ENCODE measurements around the gene CTDSP2.
"Not testable (repeated sequence)": the region's sequence is repeated elsewhere in the genome, so short reads cannot be mapped to it uniquely, and the experiment has no call there.

DNA sequence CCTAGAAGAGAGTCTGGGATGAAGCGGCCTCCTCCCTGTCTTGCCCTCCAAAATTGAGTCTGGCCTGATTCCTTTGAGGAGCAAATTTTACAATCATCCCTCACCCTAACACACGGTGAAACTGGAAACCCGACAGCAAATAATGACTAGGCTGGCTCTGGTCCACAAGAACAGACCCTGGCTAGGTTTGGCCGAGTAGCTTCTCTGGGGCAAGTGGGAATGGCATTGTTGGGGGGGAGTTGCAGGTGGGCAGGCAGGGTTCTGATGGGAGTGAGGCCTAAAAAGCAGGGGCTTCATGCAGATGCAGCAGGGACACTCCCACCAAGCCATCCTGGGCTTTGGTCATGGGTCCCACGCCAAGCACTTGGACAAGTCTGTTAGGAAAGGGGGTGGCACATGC lies 25.5 kb downstream of the CTDSP2 start:
- TF ChIP-seq, protein P1, sequence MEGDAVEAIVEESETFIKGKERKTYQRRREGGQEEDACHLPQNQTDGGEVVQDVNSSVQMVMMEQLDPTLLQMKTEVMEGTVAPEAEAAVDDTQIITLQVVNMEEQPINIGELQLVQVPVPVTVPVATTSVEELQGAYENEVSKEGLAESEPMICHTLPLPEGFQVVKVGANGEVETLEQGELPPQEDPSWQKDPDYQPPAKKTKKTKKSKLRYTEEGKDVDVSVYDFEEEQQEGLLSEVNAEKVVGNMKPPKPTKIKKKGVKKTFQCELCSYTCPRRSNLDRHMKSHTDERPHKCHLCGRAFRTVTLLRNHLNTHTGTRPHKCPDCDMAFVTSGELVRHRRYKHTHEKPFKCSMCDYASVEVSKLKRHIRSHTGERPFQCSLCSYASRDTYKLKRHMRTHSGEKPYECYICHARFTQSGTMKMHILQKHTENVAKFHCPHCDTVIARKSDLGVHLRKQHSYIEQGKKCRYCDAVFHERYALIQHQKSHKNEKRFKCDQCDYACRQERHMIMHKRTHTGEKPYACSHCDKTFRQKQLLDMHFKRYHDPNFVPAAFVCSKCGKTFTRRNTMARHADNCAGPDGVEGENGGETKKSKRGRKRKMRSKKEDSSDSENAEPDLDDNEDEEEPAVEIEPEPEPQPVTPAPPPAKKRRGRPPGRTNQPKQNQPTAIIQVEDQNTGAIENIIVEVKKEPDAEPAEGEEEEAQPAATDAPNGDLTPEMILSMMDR (IDR thresholded peaks at IDR 0.05): not testable (repeated sequence)
- not testable (repeated sequence) for TF ChIP-seq POLR2AphosphoS5, POLR2A (IDR thresholded peaks at IDR 0.05)

All from stomach (tissue), 4 donors.